Testis (tissue), 3 donors: Measurements from ENCODE around the gene DNAJC22. TPM values are rescaled to one million over a fixed set of nuclear protein-coding genes. Genes with fewer than 3 reads are reported as not detected.

Source experiments
- DNase-seq: peaks from one replicate; pipeline ENCODE4 v3.0.0-alpha.2; 2019
- H3K27ac ChIP-seq, 2 donors: fragments of 200-600 bp; sonication (generic); one replicate each; pipeline ENCODE4 v1.5.1; 2019
- H3K27me3 ChIP-seq: fragments of 200-600 bp; sonication (generic); one replicate; pipeline ENCODE4 v1.5.1; 2019
- H3K36me3 ChIP-seq: fragments of 200-600 bp; sonication (generic); one replicate; pipeline ENCODE4 v1.5.1; 2017; ENCODE audit warnings: low read depth; ENCODE audit errors: missing control alignments
- H3K4me1 ChIP-seq: fragments of 200-600 bp; sonication (generic); one replicate; pipeline ENCODE4 v1.5.1; 2019
- H3K4me3 ChIP-seq, 2 donors: fragments of 200-600 bp; sonication (generic); one replicate each; pipeline ENCODE4 v1.5.1; 2017 to 2019
- H3K9me3 ChIP-seq: fragments of 200-600 bp; sonication (generic); one replicate; pipeline ENCODE4 v1.5.1; 2017
- CTCF ChIP-seq, 3 experiments: fragments of 450-650 bp in 2 of 3; fragments of 200-600 bp in 1 of 3; sonication (generic) in 1 of 3; IDR thresholded peaks; one replicate each; pipeline ENCODE4 v1.5.1; 2016 to 2019; ENCODE audit warnings: antibody characterized with exemption in 3 of 3, mild to moderate bottlenecking in 2 of 3, moderate library complexity in 1 of 3
- POLR2A ChIP-seq: fragments of 450-650 bp; IDR thresholded peaks from one replicate; pipeline ENCODE4 v1.6.1; 2017; ENCODE audit warnings: antibody characterized with exemption, mild to moderate bottlenecking, moderate library complexity
- WGBS, 2 donors: methylation state at CpG; one replicate each; pipeline ENCODE4 v1.1.5; 2018; 5-methylcytosine and 5-hydroxymethylcytosine counted together
- intact Hi-C: fragments of 100-400 bp; cut with DNase I; formaldehyde crosslinking; loops from one replicate; pipeline ENCODE4 v1.15.1; 2023; ENCODE audit warnings: low total_unique reads
- polyA plus RNA-seq: library from polyadenylated mRNA; stranded (reverse); fragments of 350-450 nt; fragmentation: Illumina TruSeq; extraction: RNeasy Lipid Tissue Mini Kit (QIAGEN cat#74804); gene quantifications from one replicate; pipeline ENCODE4 v1.2.3, GENCODE V29; 2014; ENCODE audit warnings: low read depth, low replicate concordance; ENCODE audit not compliant: insufficient read depth
- total RNA-seq, 2 donors: library from RNA; depleted of rRNA; stranded (reverse); fragments of >200 nt; gene quantifications; one replicate each; pipeline ENCODE4 v1.2.3, GENCODE V29; 2016

The DNAJC22 gene
- total and polyA plus RNA-seq, 3 donors from 2014 or later, result 0.87 to 3.5 (median 1.1) TPM

- DNase-seq, result no peak
- intact Hi-C loops, result loop anchor here (10.0 kb wide), 1 partner anchor 174 kb away; no protein-coding TSS in a partner anchor
- WGBS, 2 donors, result 63 to 67% methylated on average over 11 to 14 of the region's 14 CpGs
- H3K4me1 ChIP-seq, result peaks cover 26% of the 10 kb centered on the region
- no peak overlapping the region for H3K4me3 ChIP-seq
- peaks cover 3% of the 10 kb centered on the region for H3K27me3 ChIP-seq
- no peaks in the 10 kb centered on the region for H3K9me3 ChIP-seq
- TF ChIP-seq CTCF (IDR thresholded peaks at IDR 0.05) (no peak), POLR2A (no peak)
- H3K27ac ChIP-seq, result no peak overlapping the region
- H3K36me3 ChIP-seq, result no peaks in the 10 kb centered on the region
Measured at GRCh38 chr12:49340971-49341776, 5.5 kb upstream of the DNAJC22 start.

- 31 to 37% methylated on average over 21 of the region's 21 CpGs for WGBS, 2 donors
- Histone ChIP-seq H3K36me3 (no peaks in the 10 kb centered on the region), H3K4me3 (peak overlapping the region; percentile 27 to 39), H3K27ac (no peak overlapping the region), H3K9me3 (no peaks in the 10 kb centered on the region), H3K4me1 (peaks cover 31% of the 10 kb centered on the region), H3K27me3 (peaks cover 2% of the 10 kb centered on the region)
- TF ChIP-seq POLR2A, result no peak
- no peak for TF ChIP-seq CTCF (IDR thresholded peaks at IDR 0.05)
- DNase-seq, result no peak
- intact Hi-C loops, result loop anchor here (10.0 kb wide), 1 partner anchor 173 kb away; no protein-coding TSS in a partner anchor
Measured at GRCh38 chr12:49341777-49342065, 5.0 kb upstream of the DNAJC22 start.

DNA sequence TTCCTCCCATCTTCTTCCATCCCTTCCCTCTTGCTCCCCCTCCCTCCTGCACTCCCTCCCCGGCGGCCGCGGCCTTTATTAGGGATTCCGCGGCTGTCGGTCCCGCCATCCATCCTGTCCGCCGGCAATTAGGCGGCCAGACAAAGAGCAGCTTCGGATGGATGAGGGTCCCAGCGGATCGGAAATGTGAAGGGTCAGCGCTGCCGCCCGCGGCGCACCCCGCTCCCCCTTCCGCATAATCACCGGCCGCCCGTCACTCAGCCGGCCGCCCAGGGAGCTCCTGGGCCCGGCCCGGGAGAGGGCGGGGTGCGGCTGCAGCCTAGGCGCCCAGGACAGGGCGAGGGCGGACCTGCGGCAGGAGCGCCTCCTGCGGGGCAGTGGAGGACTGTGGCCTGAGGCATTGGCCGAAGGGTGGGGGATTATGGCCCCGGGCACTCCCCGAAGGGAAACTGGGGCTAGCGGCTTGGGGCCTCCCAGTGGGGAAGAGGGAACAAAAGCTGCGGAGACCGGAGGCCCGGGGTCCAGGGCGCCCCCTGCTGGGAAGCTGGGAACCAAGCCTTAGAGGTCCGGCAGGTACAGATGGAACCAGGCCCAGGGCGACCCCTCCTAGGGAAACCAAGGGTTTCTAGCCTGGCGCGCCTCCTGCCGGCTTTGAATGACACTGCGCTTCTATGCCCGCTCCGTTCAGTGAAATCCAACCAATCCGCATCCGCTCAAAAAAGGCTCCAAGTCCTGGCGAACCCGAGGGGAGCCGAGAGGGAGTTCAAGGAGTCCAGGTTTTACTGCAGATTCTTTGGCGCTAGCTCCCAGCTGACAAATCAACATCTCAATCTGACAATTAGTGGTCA, 4.4 kb upstream of the DNAJC22 start:
- 1% methylated on average over 15 to 45 of the region's 58 CpGs for WGBS, 2 donors
- TF ChIP-seq CTCF (IDR thresholded peaks at IDR 0.05), result peak; percentile 54 to 89 (median 60)
- TF ChIP-seq POLR2A, result no peak
- H3K9me3 ChIP-seq, result no peaks in the 10 kb centered on the region
- no peaks in the 10 kb centered on the region for H3K36me3 ChIP-seq
- H3K27ac ChIP-seq, result no peak overlapping the region
- no peaks in the 10 kb centered on the region for H3K27me3 ChIP-seq
- H3K4me3 ChIP-seq, result peak overlapping the region; percentile 27 to 39
- intact Hi-C loops, result loop anchor here (10.0 kb wide), 1 partner anchor 173 kb away; no protein-coding TSS in a partner anchor
- peaks cover 37% of the 10 kb centered on the region for H3K4me1 ChIP-seq
- peak; percentile 90 for DNase-seq

DNA sequence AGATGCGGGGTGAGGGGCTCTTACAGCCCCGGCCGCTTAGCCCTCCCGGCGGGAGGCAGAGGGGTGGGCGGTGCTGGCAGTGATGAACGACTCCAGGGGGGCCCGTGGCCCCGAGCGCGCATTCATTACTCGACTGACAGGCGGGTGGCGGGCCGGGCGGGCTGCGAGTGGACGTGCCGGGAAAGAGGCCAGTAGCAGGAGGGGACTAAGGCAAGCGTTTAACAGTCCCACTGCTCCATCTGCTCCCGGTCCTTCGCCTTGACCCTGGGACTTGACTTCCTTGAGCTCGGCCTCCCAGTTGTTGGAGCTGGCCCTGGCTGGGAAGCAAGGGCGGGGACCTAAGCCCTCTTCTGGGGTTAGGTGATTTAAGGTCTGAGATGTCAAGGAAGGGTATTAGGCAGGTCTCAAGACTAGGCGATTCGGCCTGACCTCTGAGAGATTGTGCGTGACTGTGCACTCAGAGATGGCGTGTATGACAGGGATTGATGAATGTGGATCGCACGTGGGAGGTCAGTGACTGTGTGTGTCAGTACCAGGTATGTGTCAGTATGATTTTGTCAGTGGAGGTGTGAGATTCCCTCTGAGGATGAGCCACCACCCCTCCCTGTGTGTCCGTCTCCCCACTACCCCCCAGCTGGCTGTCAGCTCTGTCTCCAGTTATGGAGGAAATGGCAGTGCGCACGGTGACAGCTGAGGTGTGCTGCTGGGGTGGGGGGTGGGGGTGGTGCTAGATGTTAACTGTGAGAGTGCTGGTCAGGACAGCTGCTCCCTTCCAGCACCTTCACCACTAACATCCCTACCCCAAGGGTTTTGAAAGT, 3.6 kb upstream of the DNAJC22 start:
- DNase-seq, result no peak
- H3K4me1 ChIP-seq, result peaks cover 45% of the 10 kb centered on the region
- intact Hi-C loops, result loop anchor here (10.0 kb wide), 1 partner anchor 172 kb away; no protein-coding TSS in a partner anchor

More for the DNA sequence above, 3.6 kb upstream of the DNAJC22 start:
- Histone ChIP-seq H3K9me3 (no peaks in the 10 kb centered on the region), H3K27me3 (no peaks in the 10 kb centered on the region), H3K4me3 (peak overlapping the region; percentile 27 to 39), H3K36me3 (no peaks in the 10 kb centered on the region), H3K27ac (no peak overlapping the region)
- no peak for TF ChIP-seq CTCF (IDR thresholded peaks at IDR 0.05)
- TF ChIP-seq POLR2A, result no peak
- 4 to 8% methylated on average over 9 to 33 of the region's 33 CpGs for WGBS, 2 donors
